OCI-LY3 (cell line): ENCODE data around the gene GSDME.

Source experiments
- CTCF ChIP-seq: fragments of 200-600, 300-600 bp; sonication (generic); IDR thresholded peaks from 2 replicates; pipeline ENCODE4 v1.5.1; 2014; ENCODE audit warnings: antibody characterized with exemption, low read length, low read depth
- EZH2phosphoT487 ChIP-seq: fragments of 200-600 bp; shearing (Covaris generic); IDR thresholded peaks from 2 replicates; pipeline ENCODE4 v1.6.1; 2018; ENCODE audit warnings: antibody characterized with exemption, mixed run types, low read depth

GRCh38 chr7:24705461-24705954 lies 51.8 kb downstream of the GSDME start:
- TF ChIP-seq CTCF (no peak), EZH2phosphoT487 (no peak)
